Calu3 (cell line): Measurements from ENCODE around the gene SUPT6H. TPM values are rescaled to one million over a fixed set of nuclear protein-coding genes. Genes with fewer than 3 reads are reported as not detected.
"Not testable (repeated sequence)": the region's sequence is repeated elsewhere in the genome, so short reads cannot be mapped to it uniquely, and the experiment has no call there.

Experiments
- BruUV-seq: library from RNA; stranded (reverse); fragments of 400-500 nt; replicated peaks from 2 replicates; lab custom pipeline; 2021; lab: Mats Ljungman, UMichigan
- CTCF ChIA-PET: fragments of 300-600 bp; sonication (Branson Sonifier 250); formaldehyde crosslinking; loops from one replicate; lab custom pipeline; 2022; ENCODE audit warnings: antibody characterized with exemption; lab: Charles Lee
- DNase-seq: peaks from one replicate; pipeline ENCODE4 v3.0.0; 2022
- H3K27ac Mint-ChIP-seq: one replicate; pipeline ENCODE4 v1.8.0; 2022; ENCODE audit warnings: mixed read lengths; ENCODE audit not compliant: unreplicated experiment
- H3K27me3 Mint-ChIP-seq: one replicate; pipeline ENCODE4 v1.8.0; 2022; ENCODE audit warnings: mixed read lengths; ENCODE audit not compliant: unreplicated experiment
- H3K36me3 Mint-ChIP-seq: one replicate; pipeline ENCODE4 v1.8.0; 2022; ENCODE audit warnings: mild to moderate bottlenecking, moderate library complexity, mixed read lengths; ENCODE audit not compliant: insufficient read depth, unreplicated experiment
- H3K4me1 Mint-ChIP-seq: one replicate; pipeline ENCODE4 v1.8.0; 2022; ENCODE audit warnings: mild to moderate bottlenecking, low read depth, mixed read lengths; ENCODE audit not compliant: unreplicated experiment
- H3K4me3 Mint-ChIP-seq: one replicate; pipeline ENCODE4 v1.8.0; 2022; ENCODE audit warnings: mild to moderate bottlenecking, low read depth, moderate library complexity, mixed read lengths; ENCODE audit not compliant: unreplicated experiment
- H3K9me3 Mint-ChIP-seq: one replicate; pipeline ENCODE4 v1.8.0; 2022; ENCODE audit warnings: low read depth, mixed read lengths; ENCODE audit not compliant: unreplicated experiment
- CTCF ChIP-seq: fragments of 200-600 bp; IDR thresholded peaks from one replicate; pipeline ENCODE4 v1.8.0; 2022; ENCODE audit warnings: antibody characterized with exemption; ENCODE audit not compliant: unreplicated experiment
- intact Hi-C: fragments of 100-400 bp; cut with micrococcal nuclease; formaldehyde crosslinking; loops from one replicate; pipeline ENCODE4 v1.10.0; 2022; ENCODE audit not compliant: unreplicated experiment
- total RNA-seq: library from RNA; stranded (reverse); gene quantifications from 2 replicates; pipeline ENCODE4 v1.2.3, GENCODE V29; 2022

The SUPT6H gene
- total RNA-seq, 1 experiment from 2014 or later = 107 TPM

GRCh38 chr17:28734712-28735241, 72.8 kb downstream of the SUPT6H start:
- H3K27me3 Mint-ChIP-seq = no peaks in the 10 kb centered on the region
- no TSS peak for BruUV-seq
- no peak for TF ChIP-seq CTCF
- no peak overlapping the region for H3K4me3 Mint-ChIP-seq
- no peak for DNase-seq
- intact Hi-C loops = no loop called here
- peaks cover 9% of the 10 kb centered on the region for H3K36me3 Mint-ChIP-seq
- no peak overlapping the region for H3K27ac Mint-ChIP-seq
- H3K9me3 Mint-ChIP-seq = no peaks in the 10 kb centered on the region
- H3K4me1 Mint-ChIP-seq = peaks cover 18% of the 10 kb centered on the region
- CTCF ChIA-PET = interaction anchor here (0.8 kb wide), 2 partner anchors 16 to 373 kb away, joined by 3 to 4 read pairs; no protein-coding TSS in a partner anchor

- no TSS peak for BruUV-seq
These were observed 73.3 kb downstream of the SUPT6H start for GRCh38 chr17:28735242-28735722.

GRCh38 chr17:28735913-28736769, 74.1 kb downstream of the SUPT6H start:
- H3K27ac Mint-ChIP-seq, BruUV-seq, intact Hi-C loops, DNase-seq, H3K4me3 Mint-ChIP-seq, H3K9me3 Mint-ChIP-seq, H3K27me3 Mint-ChIP-seq: not testable (repeated sequence)
- CTCF ChIA-PET = interaction anchor here (0.5 kb wide), 1 partner anchor 10 kb away, joined by 6 read pairs; no protein-coding TSS in a partner anchor
- H3K36me3 Mint-ChIP-seq = peaks cover 14% of the 10 kb centered on the region
- peaks cover 16% of the 10 kb centered on the region for H3K4me1 Mint-ChIP-seq

More at GRCh38 chr17:28735242-28735722, 73.3 kb downstream of the SUPT6H start:
- no peak overlapping the region for H3K4me3 Mint-ChIP-seq
- TF ChIP-seq CTCF = no peak
- no peaks in the 10 kb centered on the region for H3K9me3 Mint-ChIP-seq
- no peak overlapping the region for H3K27ac Mint-ChIP-seq
- H3K36me3 Mint-ChIP-seq = peaks cover 14% of the 10 kb centered on the region
- DNase-seq = peak; percentile 51
- intact Hi-C loops = no loop called here
- H3K27me3 Mint-ChIP-seq = no peaks in the 10 kb centered on the region
- CTCF ChIA-PET = interaction anchor here (0.5 to 0.8 kb wide), 3 partner anchors 11 to 373 kb away, joined by 3 to 6 read pairs (median 4); no protein-coding TSS in a partner anchor
- H3K4me1 Mint-ChIP-seq = peaks cover 16% of the 10 kb centered on the region

GRCh38 chr17:28737316-28737715, 75.3 kb downstream of the SUPT6H start:
- no peak overlapping the region for H3K27ac Mint-ChIP-seq
- intact Hi-C loops = no loop called here
- H3K27me3 Mint-ChIP-seq = no peaks in the 10 kb centered on the region
- no peaks in the 10 kb centered on the region for H3K9me3 Mint-ChIP-seq
- H3K4me3 Mint-ChIP-seq = no peak overlapping the region
- BruUV-seq = no TSS peak
- CTCF ChIA-PET = no interaction called here
- no peak for TF ChIP-seq CTCF
- no peak for DNase-seq
- peaks cover 21% of the 10 kb centered on the region for H3K4me1 Mint-ChIP-seq
- peaks cover 23% of the 10 kb centered on the region for H3K36me3 Mint-ChIP-seq
